Measurements from ENCODE around the gene KCNH1. TPM values are rescaled to one million over a fixed set of nuclear protein-coding genes. Genes with fewer than 3 reads are reported as not detected.
A peak's percentile ranks its signal among the peaks of the same experiment; 100 is the strongest.

Gene KCNH1
- total and polyA plus RNA-seq, 9 of the 15 experiments (the other 6 are each of a cell fraction or from before 2014, with no cell fraction given): not detected

DNA sequence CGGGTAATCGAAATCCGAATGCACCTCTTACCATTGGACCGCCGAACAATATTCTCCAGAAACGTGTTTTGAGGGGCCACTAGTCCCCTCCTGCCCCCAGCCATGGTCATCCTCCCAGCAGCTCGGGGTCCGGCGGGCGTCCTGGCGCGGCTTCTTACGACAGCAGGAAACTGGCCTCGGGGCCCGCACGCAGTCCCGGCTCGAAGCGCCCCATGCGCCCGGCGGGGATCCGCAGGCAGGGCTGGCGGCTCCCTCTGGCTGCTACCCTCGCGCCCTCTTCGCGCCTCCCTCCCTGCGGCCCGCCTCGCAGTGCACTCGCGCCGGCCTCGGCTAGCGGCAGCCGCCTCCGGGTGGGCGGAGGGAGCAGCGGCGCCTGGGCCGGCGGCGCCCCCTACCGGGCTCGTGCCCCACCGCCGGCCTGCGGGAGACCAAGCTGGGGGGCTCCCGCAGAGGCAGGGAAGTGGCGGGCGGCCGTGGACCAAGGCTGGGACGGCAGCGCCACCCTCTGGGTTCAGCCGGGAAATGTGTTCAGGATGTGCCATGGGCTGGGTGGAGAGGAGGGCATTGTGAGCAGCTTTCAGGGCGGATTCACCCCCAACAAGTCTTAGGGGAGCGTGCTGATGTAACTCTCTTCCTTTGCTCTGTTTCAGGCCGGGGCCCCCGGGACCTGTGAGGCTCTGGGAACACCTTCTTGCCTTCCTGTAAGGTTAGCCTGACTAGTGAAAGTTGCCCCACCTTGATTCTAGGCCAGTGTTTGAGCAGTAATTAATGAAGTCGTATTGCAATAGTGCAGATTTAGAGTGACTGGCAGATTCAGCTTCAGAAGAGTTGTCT is at the start of gene KCNH1 (continued):
- TF ChIP-seq, protein P1, sequence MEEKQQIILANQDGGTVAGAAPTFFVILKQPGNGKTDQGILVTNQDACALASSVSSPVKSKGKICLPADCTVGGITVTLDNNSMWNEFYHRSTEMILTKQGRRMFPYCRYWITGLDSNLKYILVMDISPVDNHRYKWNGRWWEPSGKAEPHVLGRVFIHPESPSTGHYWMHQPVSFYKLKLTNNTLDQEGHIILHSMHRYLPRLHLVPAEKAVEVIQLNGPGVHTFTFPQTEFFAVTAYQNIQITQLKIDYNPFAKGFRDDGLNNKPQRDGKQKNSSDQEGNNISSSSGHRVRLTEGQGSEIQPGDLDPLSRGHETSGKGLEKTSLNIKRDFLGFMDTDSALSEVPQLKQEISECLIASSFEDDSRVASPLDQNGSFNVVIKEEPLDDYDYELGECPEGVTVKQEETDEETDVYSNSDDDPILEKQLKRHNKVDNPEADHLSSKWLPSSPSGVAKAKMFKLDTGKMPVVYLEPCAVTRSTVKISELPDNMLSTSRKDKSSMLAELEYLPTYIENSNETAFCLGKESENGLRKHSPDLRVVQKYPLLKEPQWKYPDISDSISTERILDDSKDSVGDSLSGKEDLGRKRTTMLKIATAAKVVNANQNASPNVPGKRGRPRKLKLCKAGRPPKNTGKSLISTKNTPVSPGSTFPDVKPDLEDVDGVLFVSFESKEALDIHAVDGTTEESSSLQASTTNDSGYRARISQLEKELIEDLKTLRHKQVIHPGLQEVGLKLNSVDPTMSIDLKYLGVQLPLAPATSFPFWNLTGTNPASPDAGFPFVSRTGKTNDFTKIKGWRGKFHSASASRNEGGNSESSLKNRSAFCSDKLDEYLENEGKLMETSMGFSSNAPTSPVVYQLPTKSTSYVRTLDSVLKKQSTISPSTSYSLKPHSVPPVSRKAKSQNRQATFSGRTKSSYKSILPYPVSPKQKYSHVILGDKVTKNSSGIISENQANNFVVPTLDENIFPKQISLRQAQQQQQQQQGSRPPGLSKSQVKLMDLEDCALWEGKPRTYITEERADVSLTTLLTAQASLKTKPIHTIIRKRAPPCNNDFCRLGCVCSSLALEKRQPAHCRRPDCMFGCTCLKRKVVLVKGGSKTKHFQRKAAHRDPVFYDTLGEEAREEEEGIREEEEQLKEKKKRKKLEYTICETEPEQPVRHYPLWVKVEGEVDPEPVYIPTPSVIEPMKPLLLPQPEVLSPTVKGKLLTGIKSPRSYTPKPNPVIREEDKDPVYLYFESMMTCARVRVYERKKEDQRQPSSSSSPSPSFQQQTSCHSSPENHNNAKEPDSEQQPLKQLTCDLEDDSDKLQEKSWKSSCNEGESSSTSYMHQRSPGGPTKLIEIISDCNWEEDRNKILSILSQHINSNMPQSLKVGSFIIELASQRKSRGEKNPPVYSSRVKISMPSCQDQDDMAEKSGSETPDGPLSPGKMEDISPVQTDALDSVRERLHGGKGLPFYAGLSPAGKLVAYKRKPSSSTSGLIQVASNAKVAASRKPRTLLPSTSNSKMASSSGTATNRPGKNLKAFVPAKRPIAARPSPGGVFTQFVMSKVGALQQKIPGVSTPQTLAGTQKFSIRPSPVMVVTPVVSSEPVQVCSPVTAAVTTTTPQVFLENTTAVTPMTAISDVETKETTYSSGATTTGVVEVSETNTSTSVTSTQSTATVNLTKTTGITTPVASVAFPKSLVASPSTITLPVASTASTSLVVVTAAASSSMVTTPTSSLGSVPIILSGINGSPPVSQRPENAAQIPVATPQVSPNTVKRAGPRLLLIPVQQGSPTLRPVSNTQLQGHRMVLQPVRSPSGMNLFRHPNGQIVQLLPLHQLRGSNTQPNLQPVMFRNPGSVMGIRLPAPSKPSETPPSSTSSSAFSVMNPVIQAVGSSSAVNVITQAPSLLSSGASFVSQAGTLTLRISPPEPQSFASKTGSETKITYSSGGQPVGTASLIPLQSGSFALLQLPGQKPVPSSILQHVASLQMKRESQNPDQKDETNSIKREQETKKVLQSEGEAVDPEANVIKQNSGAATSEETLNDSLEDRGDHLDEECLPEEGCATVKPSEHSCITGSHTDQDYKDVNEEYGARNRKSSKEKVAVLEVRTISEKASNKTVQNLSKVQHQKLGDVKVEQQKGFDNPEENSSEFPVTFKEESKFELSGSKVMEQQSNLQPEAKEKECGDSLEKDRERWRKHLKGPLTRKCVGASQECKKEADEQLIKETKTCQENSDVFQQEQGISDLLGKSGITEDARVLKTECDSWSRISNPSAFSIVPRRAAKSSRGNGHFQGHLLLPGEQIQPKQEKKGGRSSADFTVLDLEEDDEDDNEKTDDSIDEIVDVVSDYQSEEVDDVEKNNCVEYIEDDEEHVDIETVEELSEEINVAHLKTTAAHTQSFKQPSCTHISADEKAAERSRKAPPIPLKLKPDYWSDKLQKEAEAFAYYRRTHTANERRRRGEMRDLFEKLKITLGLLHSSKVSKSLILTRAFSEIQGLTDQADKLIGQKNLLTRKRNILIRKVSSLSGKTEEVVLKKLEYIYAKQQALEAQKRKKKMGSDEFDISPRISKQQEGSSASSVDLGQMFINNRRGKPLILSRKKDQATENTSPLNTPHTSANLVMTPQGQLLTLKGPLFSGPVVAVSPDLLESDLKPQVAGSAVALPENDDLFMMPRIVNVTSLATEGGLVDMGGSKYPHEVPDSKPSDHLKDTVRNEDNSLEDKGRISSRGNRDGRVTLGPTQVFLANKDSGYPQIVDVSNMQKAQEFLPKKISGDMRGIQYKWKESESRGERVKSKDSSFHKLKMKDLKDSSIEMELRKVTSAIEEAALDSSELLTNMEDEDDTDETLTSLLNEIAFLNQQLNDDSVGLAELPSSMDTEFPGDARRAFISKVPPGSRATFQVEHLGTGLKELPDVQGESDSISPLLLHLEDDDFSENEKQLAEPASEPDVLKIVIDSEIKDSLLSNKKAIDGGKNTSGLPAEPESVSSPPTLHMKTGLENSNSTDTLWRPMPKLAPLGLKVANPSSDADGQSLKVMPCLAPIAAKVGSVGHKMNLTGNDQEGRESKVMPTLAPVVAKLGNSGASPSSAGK (IDR thresholded peaks at IDR 0.05): peak; percentile 92
- TF ChIP-seq, protein P2, sequence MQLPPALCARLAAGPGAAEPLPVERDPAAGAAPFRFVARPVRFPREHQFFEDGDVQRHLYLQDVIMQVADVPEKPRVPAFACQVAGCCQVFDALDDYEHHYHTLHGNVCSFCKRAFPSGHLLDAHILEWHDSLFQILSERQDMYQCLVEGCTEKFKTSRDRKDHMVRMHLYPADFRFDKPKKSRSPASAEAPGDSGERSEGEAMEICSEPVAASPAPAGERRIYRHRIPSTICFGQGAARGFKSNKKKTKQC (CRISPR knock-in tag; IDR thresholded peaks at IDR 0.05): peak; percentile 91; the same call in 1 of the 2 replicates
- TF ChIP-seq NFE2 (IDR thresholded peaks at IDR 0.05; ENCODE audit: low read depth) (0 out of 2 replicates have a peak, but pooled peaks have one; percentile 18), RBM34 (IDR thresholded peaks at IDR 0.05; ENCODE audit: borderline replicate concordance, insufficient read depth, low read length) (0 out of 2 replicates have a peak, but pooled peaks have one; percentile 80), ZNF431 (CRISPR knock-in tag; IDR thresholded peaks at IDR 0.05) (0 out of 2 replicates have a peak, but pooled peaks have one; percentile 63), CXXC5 (CRISPR knock-in tag; IDR thresholded peaks at IDR 0.05) (peak; percentile 89), NFIC (IDR thresholded peaks at IDR 0.05) (peak; percentile 25; the same call in 1 of the 2 replicates), ZBTB7A (IDR thresholded peaks at IDR 0.05; ENCODE audit: borderline replicate concordance, control insufficient read depth, low read depth, low read length) (peak; percentile 98), FOXA3 (CRISPR knock-in tag; conservative IDR thresholded peaks at IDR 0.05 in 1 of 2, IDR thresholded peaks at IDR 0.05 in 1 of 2) (0 out of 4 replicates have a peak, but pooled peaks of 1 of the 2 experiments have one; percentile 44)
- TF ChIP-seq, protein P3, sequence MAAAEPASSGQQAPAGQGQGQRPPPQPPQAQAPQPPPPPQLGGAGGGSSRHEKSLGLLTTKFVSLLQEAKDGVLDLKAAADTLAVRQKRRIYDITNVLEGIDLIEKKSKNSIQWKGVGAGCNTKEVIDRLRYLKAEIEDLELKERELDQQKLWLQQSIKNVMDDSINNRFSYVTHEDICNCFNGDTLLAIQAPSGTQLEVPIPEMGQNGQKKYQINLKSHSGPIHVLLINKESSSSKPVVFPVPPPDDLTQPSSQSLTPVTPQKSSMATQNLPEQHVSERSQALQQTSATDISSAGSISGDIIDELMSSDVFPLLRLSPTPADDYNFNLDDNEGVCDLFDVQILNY (CRISPR knock-in tag; IDR thresholded peaks at IDR 0.05): peak; percentile 54; the same call in 1 of the 2 replicates
- TF ChIP-seq, protein P4, sequence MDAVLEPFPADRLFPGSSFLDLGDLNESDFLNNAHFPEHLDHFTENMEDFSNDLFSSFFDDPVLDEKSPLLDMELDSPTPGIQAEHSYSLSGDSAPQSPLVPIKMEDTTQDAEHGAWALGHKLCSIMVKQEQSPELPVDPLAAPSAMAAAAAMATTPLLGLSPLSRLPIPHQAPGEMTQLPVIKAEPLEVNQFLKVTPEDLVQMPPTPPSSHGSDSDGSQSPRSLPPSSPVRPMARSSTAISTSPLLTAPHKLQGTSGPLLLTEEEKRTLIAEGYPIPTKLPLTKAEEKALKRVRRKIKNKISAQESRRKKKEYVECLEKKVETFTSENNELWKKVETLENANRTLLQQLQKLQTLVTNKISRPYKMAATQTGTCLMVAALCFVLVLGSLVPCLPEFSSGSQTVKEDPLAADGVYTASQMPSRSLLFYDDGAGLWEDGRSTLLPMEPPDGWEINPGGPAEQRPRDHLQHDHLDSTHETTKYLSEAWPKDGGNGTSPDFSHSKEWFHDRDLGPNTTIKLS (IDR thresholded peaks at IDR 0.05; ENCODE audit: borderline replicate concordance, low read depth): peak; percentile 73; the same call in 1 of the 2 replicates
